A549 (cell line): ENCODE measurements around the gene SLC25A26. TPM values are rescaled to one million over a fixed set of nuclear protein-coding genes. Genes with fewer than 3 reads are reported as not detected.

Experiments used
- ATAC-seq, 2 experiments: fragments of 200-7000 bp in 1 of 2; fragments of >200 bp in 1 of 2; cut with Nextera tagmentation in 1 of 2; cut with Tn5 transposase in 1 of 2; 3 replicates each; pipeline versions ENCODE4 v1.8.0 to v1.9.1; 2018 to 2020; ENCODE audit warnings: mild to moderate bottlenecking in 1 of 2, moderate library complexity in 1 of 2
- CTCF ChIA-PET: fragments of 300-600 bp; sonication (Branson Sonifier 250); formaldehyde crosslinking; extraction: SDS; loops from one replicate; lab custom pipeline; 2021; ENCODE audit warnings: antibody characterized with exemption, inconsistent platforms; lab: Yijun Ruan, JAX
- POLR2A ChIA-PET: fragments of 350-600 bp; formaldehyde crosslinking; extraction: SDS; loops from one replicate; lab custom pipeline; 2021; ENCODE audit warnings: antibody characterized with exemption, inconsistent platforms; lab: Yijun Ruan, JAX
- DNase-seq, 2 experiments: peaks; one replicate each; pipeline versions ENCODE4 v3.0.0 to v3.0.0-alpha.2; 2011 to 2016; ENCODE audit warnings: low read depth in 1 of 2, low spot score in 1 of 2
- FAIRE-seq: peaks from 2 replicates; lab custom pipeline; 2011; peaks lifted over from hg19 to GRCh38; lab: Jason Lieb, UNC
- H3K27ac ChIP-seq, 2 experiments: fragments of >200 bp; sonication (Bioruptor Twin); formaldehyde crosslinking; 3 replicates each; pipeline ENCODE4 v1.5.1; 2016 to 2017
- H3K4me1 ChIP-seq: fragments of >200 bp; sonication (Bioruptor Twin); formaldehyde crosslinking; 3 replicates; pipeline ENCODE4 v1.6.1; 2016
- H3K4me2 ChIP-seq: fragments of >200 bp; sonication (Bioruptor Twin); formaldehyde crosslinking; 3 replicates; pipeline ENCODE4 v1.6.1; 2016
- H3K4me3 ChIP-seq: fragments of >200 bp; sonication (Bioruptor Twin); formaldehyde crosslinking; 3 replicates; pipeline ENCODE4 v1.5.1; 2016
- H3K9me3 ChIP-seq: fragments of >200 bp; sonication (Bioruptor Twin); formaldehyde crosslinking; 3 replicates; pipeline ENCODE4 v1.6.1; 2016
- CBX8 ChIP-seq: fragments of 200-600 bp; sonication (generic); IDR thresholded peaks from 2 replicates; pipeline ENCODE4 v1.6.1; 2016
- CEBPB ChIP-seq, 2 experiments: fragments of >200 bp in 1 of 2; sonication (Bioruptor Twin) in 1 of 2; formaldehyde crosslinking in 1 of 2; IDR thresholded peaks; 2 replicates each; pipeline ENCODE4 v1.6.1; 2012 to 2016
- CHD2 ChIP-seq: fragments of 150-350 bp; IDR thresholded peaks from 2 replicates; pipeline ENCODE4 v1.6.1; 2014; ENCODE audit warnings: low read length; ENCODE audit not compliant: partially characterized antibody
- CHD4 ChIP-seq: fragments of 200-600 bp; sonication (generic); IDR thresholded peaks from 2 replicates; pipeline ENCODE4 v1.6.1; 2016; ENCODE audit warnings: antibody characterized with exemption, mild to moderate bottlenecking, borderline replicate concordance
- EP300 ChIP-seq, 2 experiments: fragments of >200 bp; sonication (Bioruptor Twin); formaldehyde crosslinking; IDR thresholded peaks; 2 replicates in 1 of 2; 3 replicates in 1 of 2; pipeline ENCODE4 v1.6.1; 2016 to 2017
- POLR2A ChIP-seq: IDR thresholded peaks from 2 replicates; pipeline ENCODE4 v1.6.1; 2012; ENCODE audit warnings: mild to moderate bottlenecking, low read length
- RARB ChIP-seq: fragments of 250-450 bp; sonication (Bioruptor Pico); IDR thresholded peaks from 2 replicates; pipeline ENCODE4 v1.8.0; 2021; ENCODE audit warnings: mild to moderate bottlenecking, moderate library complexity
- RNF2 ChIP-seq: fragments of 200-600 bp; sonication (generic); IDR thresholded peaks from 2 replicates; pipeline ENCODE4 v1.6.1; 2016; ENCODE audit warnings: low read depth, mild to moderate bottlenecking, antibody characterized with exemption, moderate library complexity, borderline replicate concordance
- TP53 ChIP-seq: fragments of 250-450 bp; sonication (Bioruptor Pico); IDR thresholded peaks from 2 replicates; pipeline ENCODE4 v1.5.0; 2021; ENCODE audit warnings: mild to moderate bottlenecking, moderate library complexity
- WGBS: methylation state at CpG from one replicate; pipeline ENCODE4 v1.1.6; 2017; ENCODE audit errors: missing lambda C conversion rate; 5-methylcytosine and 5-hydroxymethylcytosine counted together
- polyA plus RNA-seq, 4 experiments: library from polyadenylated mRNA; depleted of rRNA in 3 of 4; stranded (reverse); fragments of >200 nt; fragmentation: RNase III in 1 of 4; extraction: RNeasy Plus Mini Kit Qiagen cat#74134 plus additional on column Dnase treatment in 1 of 4; gene quantifications; 2 replicates in 3 of 4; 3 replicates in 1 of 4; pipeline ENCODE4 v1.2.3, GENCODE V29; 2011 to 2017
- TF ChIP-seq, protein P1 (sequence below): fragments of 200-600 bp; sonication (generic); IDR thresholded peaks from 2 replicates; pipeline ENCODE4 v1.6.1; 2016; ENCODE audit warnings: antibody characterized with exemption, mild to moderate bottlenecking, moderate library complexity
- TF ChIP-seq, protein P2 (sequence below): IDR thresholded peaks from 2 replicates; pipeline ENCODE4 v1.6.1; 2012; ENCODE audit warnings: low read depth, borderline replicate concordance
- TF ChIP-seq, protein P3 (sequence below): fragments of 250-450 bp; sonication (Bioruptor Pico); IDR thresholded peaks from 2 replicates; pipeline ENCODE4 v1.5.0; 2021; ENCODE audit warnings: mild to moderate bottlenecking, moderate library complexity, borderline replicate concordance
- TF ChIP-seq, protein P4 (sequence below): fragments of >200 bp; sonication (Bioruptor Twin); formaldehyde crosslinking; IDR thresholded peaks from 3 replicates; pipeline ENCODE4 v1.6.1; 2016
- TF ChIP-seq, protein P5 (sequence below): fragments of 250-450 bp; sonication (Bioruptor Pico); IDR thresholded peaks from 2 replicates; pipeline ENCODE4 v1.5.0; 2020; ENCODE audit warnings: low read depth, mild to moderate bottlenecking, moderate library complexity

The SLC25A26 gene
- polyA plus RNA-seq, 2 of the 4 experiments (the other 2 are of a cell fraction): 13.0 to 30.5 TPM

DNA sequence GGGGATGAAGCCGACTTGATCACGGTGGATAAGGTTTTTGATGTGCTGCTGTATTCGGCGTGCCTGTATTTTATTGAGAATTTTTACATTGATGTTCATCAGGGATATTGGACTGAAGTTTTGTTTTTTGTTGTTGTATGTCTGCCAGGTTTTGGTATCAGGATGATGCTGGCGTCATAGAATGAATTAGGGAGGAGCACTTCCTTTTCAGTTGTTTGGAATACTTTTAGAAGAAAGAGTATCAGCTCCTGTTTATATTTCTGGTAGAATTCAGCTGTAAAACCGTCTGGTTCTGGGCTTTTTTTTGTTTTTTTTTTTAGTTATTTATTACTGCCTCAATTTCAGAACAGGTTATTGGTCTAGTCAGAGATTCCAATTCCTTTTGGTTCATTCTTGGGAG, 93.7 kb downstream of the SLC25A26 start:
- no peaks in the 10 kb centered on the region for H3K9me3 ChIP-seq
- H3K4me2 ChIP-seq: no peak overlapping the region
- no peaks in the 10 kb centered on the region for H3K4me1 ChIP-seq
- ChIA-PET CTCF (interaction anchor here (2.1 kb wide), 1 partner anchor 64 kb away, joined by 5 read pairs; no protein-coding TSS in a partner anchor), POLR2A (no interaction called here)
- DNase-seq: no peak
- ATAC-seq: no peak
- TF ChIP-seq CHD2: no peak
- TF ChIP-seq, protein P1, sequence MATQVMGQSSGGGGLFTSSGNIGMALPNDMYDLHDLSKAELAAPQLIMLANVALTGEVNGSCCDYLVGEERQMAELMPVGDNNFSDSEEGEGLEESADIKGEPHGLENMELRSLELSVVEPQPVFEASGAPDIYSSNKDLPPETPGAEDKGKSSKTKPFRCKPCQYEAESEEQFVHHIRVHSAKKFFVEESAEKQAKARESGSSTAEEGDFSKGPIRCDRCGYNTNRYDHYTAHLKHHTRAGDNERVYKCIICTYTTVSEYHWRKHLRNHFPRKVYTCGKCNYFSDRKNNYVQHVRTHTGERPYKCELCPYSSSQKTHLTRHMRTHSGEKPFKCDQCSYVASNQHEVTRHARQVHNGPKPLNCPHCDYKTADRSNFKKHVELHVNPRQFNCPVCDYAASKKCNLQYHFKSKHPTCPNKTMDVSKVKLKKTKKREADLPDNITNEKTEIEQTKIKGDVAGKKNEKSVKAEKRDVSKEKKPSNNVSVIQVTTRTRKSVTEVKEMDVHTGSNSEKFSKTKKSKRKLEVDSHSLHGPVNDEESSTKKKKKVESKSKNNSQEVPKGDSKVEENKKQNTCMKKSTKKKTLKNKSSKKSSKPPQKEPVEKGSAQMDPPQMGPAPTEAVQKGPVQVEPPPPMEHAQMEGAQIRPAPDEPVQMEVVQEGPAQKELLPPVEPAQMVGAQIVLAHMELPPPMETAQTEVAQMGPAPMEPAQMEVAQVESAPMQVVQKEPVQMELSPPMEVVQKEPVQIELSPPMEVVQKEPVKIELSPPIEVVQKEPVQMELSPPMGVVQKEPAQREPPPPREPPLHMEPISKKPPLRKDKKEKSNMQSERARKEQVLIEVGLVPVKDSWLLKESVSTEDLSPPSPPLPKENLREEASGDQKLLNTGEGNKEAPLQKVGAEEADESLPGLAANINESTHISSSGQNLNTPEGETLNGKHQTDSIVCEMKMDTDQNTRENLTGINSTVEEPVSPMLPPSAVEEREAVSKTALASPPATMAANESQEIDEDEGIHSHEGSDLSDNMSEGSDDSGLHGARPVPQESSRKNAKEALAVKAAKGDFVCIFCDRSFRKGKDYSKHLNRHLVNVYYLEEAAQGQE: no peak
- 73% methylated on average over 6 of the region's 6 CpGs for WGBS
- no peak for FAIRE-seq
- no peak overlapping the region for H3K4me3 ChIP-seq
- no peak overlapping the region for H3K27ac ChIP-seq

DNA sequence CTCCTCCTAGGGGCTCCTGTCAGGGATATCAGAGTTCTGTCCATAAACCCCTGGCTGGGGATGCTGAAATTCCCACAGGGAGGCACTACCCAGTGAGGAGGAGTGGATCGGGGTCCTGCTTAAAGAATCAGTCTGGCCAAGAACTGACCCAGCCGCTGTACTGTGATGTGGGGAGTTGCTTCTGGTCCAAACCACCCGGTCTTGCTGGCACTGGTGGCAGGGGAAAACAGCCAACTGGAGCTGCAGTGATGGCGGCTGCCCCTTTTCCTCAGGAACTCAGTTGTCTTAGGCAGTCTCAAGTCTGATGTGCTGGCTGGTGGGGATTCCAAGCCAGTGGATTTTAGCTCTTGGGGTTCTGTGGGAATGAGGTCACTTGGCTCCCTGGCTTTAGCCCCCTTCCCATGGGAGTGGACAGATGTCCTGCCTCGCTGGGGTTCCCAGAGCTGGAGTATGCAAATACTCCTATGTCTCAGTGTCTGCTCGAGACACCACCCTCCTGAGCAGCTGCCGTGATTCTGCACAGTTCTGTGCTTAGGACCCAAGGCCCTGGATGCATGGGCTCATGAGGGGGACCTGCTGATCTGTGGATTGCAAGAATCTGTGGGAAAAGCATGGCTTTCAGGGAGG, 97.1 kb downstream of the SLC25A26 start:
- FAIRE-seq (no peak), ATAC-seq (no peak), DNase-seq (no peak)
- no peak overlapping the region for H3K27ac ChIP-seq
- TF ChIP-seq, protein P2, sequence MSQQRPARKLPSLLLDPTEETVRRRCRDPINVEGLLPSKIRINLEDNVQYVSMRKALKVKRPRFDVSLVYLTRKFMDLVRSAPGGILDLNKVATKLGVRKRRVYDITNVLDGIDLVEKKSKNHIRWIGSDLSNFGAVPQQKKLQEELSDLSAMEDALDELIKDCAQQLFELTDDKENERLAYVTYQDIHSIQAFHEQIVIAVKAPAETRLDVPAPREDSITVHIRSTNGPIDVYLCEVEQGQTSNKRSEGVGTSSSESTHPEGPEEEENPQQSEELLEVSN: no peak
- TF ChIP-seq POLR2A: no peak
- TF ChIP-seq RARB (CRISPR knock-in tag): no peak
- TF ChIP-seq CHD4: no peak
- TF ChIP-seq RNF2: no peak
- no peak for TF ChIP-seq TP53 (CRISPR knock-in tag)
- no peak for TF ChIP-seq CEBPB (IDR thresholded peaks at IDR 0.05)
- TF ChIP-seq, protein P3, sequence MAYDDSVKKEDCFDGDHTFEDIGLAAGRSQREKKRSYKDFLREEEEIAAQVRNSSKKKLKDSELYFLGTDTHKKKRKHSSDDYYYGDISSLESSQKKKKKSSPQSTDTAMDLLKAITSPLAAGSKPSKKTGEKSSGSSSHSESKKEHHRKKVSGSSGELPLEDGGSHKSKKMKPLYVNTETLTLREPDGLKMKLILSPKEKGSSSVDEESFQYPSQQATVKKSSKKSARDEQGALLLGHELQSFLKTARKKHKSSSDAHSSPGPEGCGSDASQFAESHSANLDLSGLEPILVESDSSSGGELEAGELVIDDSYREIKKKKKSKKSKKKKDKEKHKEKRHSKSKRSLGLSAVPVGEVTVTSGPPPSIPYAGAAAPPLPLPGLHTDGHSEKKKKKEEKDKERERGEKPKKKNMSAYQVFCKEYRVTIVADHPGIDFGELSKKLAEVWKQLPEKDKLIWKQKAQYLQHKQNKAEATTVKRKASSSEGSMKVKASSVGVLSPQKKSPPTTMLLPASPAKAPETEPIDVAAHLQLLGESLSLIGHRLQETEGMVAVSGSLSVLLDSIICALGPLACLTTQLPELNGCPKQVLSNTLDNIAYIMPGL (CRISPR knock-in tag): no peak
- TF ChIP-seq, protein P1: no peak
- TF ChIP-seq, protein P4, sequence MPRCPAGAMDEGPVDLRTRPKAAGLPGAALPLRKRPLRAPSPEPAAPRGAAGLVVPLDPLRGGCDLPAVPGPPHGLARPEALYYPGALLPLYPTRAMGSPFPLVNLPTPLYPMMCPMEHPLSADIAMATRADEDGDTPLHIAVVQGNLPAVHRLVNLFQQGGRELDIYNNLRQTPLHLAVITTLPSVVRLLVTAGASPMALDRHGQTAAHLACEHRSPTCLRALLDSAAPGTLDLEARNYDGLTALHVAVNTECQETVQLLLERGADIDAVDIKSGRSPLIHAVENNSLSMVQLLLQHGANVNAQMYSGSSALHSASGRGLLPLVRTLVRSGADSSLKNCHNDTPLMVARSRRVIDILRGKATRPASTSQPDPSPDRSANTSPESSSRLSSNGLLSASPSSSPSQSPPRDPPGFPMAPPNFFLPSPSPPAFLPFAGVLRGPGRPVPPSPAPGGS: no peak
- TF ChIP-seq, protein P5, sequence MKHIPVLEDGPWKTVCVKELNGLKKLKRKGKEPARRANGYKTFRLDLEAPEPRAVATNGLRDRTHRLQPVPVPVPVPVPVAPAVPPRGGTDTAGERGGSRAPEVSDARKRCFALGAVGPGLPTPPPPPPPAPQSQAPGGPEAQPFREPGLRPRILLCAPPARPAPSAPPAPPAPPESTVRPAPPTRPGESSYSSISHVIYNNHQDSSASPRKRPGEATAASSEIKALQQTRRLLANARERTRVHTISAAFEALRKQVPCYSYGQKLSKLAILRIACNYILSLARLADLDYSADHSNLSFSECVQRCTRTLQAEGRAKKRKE (CRISPR knock-in tag): no peak
- no peak for TF ChIP-seq CBX8
- no peak for TF ChIP-seq EP300 (IDR thresholded peaks at IDR 0.05)
- ChIA-PET POLR2A (no interaction called here), CTCF (interaction anchor here (0.9 kb wide), 1 partner anchor 89 kb away, joined by 3 read pairs; no protein-coding TSS in a partner anchor)
- WGBS: 93% methylated on average over 3 of the region's 7 CpGs
- H3K4me3 ChIP-seq: no peak overlapping the region
- no peak overlapping the region for H3K4me2 ChIP-seq
- no peaks in the 10 kb centered on the region for H3K4me1 ChIP-seq
- H3K9me3 ChIP-seq: no peaks in the 10 kb centered on the region
